WTC11 (cell line): Measurements from ENCODE around the gene ECHS1.

Experiments
- FOXK1 ChIP-seq: sonication (generic); formaldehyde crosslinking; IDR thresholded peaks from 2 replicates; pipeline ENCODE4 v1.8.0; 2022; ENCODE audit warnings: mild to moderate bottlenecking, moderate library complexity, missing genetic modification reagents
- FOXP1 ChIP-seq: sonication (generic); formaldehyde crosslinking; IDR thresholded peaks from 2 replicates; pipeline ENCODE4 v1.8.0; 2022; ENCODE audit warnings: missing genetic modification reagents, mild to moderate bottlenecking, moderate library complexity, borderline replicate concordance
- GABPB1 ChIP-seq: sonication (generic); formaldehyde crosslinking; IDR thresholded peaks from 2 replicates; pipeline ENCODE4 v1.8.1; 2023; ENCODE audit warnings: mild to moderate bottlenecking, missing genetic modification reagents
- GTF2I ChIP-seq: fragments of 250-450 bp; sonication (Bioruptor Pico); conservative IDR thresholded peaks from 2 replicates; pipeline ENCODE4 v1.4.0; 2021; ENCODE audit warnings: mild to moderate bottlenecking
- TCF7 ChIP-seq: sonication (generic); formaldehyde crosslinking; IDR thresholded peaks from 2 replicates; pipeline ENCODE4 v1.8.0; 2022; ENCODE audit warnings: mild to moderate bottlenecking, low read depth, missing genetic modification reagents, moderate library complexity
- TEAD4 ChIP-seq: sonication (generic); formaldehyde crosslinking; IDR thresholded peaks from 2 replicates; pipeline ENCODE4 v1.8.0; 2022; ENCODE audit warnings: mild to moderate bottlenecking, missing genetic modification reagents
- TF ChIP-seq, protein P1 (sequence below): sonication (generic); formaldehyde crosslinking; IDR thresholded peaks from 2 replicates; pipeline ENCODE4 v1.8.1; 2022; ENCODE audit warnings: low read depth, missing genetic modification reagents, borderline replicate concordance
- TF ChIP-seq, protein P2 (sequence below): fragments of 200-600 bp; IDR thresholded peaks from 2 replicates; pipeline ENCODE4 v1.8.0; 2022; ENCODE audit warnings: antibody characterized with exemption
- TF ChIP-seq, protein P3 (sequence below): sonication (generic); formaldehyde crosslinking; conservative IDR thresholded peaks from 2 replicates; pipeline ENCODE4 v1.8.1; 2022; ENCODE audit warnings: mild to moderate bottlenecking, missing genetic modification reagents
- TF ChIP-seq, protein P4 (sequence below): sonication (generic); formaldehyde crosslinking; IDR thresholded peaks from 2 replicates; pipeline ENCODE4 v1.8.1; 2022; ENCODE audit warnings: mild to moderate bottlenecking, missing genetic modification reagents, moderate library complexity, borderline replicate concordance
- TF ChIP-seq, protein P5 (sequence below): sonication (generic); formaldehyde crosslinking; IDR thresholded peaks from 2 replicates; pipeline ENCODE4 v1.8.0; 2022; ENCODE audit warnings: missing genetic modification reagents

DNA sequence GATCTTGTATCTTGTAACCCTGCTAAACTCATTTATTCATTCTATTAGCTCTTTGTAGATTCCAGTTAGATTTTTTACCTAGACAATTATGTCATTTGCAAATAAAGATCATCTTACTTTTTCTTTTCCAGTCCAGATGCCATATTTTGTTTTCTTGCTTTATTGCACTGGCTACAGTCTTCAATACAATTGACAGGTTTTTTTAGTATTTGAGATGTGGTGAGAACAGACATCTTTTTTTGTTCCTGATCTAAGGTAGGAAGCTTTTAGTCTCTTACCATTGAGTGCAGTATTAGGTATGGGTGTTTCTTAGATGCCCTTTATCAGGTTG is 39.2 kb upstream of the ECHS1 start:
- TF ChIP-seq GTF2I (CRISPR knock-in tag) (no peak), GABPB1 (CRISPR knock-in tag) (no peak), TCF7 (CRISPR knock-in tag) (no peak), FOXK1 (CRISPR knock-in tag) (no peak), FOXP1 (no peak), TEAD4 (CRISPR knock-in tag) (no peak)
- TF ChIP-seq, protein P1, sequence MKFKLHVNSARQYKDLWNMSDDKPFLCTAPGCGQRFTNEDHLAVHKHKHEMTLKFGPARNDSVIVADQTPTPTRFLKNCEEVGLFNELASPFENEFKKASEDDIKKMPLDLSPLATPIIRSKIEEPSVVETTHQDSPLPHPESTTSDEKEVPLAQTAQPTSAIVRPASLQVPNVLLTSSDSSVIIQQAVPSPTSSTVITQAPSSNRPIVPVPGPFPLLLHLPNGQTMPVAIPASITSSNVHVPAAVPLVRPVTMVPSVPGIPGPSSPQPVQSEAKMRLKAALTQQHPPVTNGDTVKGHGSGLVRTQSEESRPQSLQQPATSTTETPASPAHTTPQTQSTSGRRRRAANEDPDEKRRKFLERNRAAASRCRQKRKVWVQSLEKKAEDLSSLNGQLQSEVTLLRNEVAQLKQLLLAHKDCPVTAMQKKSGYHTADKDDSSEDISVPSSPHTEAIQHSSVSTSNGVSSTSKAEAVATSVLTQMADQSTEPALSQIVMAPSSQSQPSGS (CRISPR knock-in tag) = no peak
- TF ChIP-seq, protein P2, sequence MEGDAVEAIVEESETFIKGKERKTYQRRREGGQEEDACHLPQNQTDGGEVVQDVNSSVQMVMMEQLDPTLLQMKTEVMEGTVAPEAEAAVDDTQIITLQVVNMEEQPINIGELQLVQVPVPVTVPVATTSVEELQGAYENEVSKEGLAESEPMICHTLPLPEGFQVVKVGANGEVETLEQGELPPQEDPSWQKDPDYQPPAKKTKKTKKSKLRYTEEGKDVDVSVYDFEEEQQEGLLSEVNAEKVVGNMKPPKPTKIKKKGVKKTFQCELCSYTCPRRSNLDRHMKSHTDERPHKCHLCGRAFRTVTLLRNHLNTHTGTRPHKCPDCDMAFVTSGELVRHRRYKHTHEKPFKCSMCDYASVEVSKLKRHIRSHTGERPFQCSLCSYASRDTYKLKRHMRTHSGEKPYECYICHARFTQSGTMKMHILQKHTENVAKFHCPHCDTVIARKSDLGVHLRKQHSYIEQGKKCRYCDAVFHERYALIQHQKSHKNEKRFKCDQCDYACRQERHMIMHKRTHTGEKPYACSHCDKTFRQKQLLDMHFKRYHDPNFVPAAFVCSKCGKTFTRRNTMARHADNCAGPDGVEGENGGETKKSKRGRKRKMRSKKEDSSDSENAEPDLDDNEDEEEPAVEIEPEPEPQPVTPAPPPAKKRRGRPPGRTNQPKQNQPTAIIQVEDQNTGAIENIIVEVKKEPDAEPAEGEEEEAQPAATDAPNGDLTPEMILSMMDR = no peak
- TF ChIP-seq, protein P3, sequence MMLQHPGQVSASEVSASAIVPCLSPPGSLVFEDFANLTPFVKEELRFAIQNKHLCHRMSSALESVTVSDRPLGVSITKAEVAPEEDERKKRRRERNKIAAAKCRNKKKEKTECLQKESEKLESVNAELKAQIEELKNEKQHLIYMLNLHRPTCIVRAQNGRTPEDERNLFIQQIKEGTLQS (CRISPR knock-in tag) = no peak
- TF ChIP-seq, protein P4, sequence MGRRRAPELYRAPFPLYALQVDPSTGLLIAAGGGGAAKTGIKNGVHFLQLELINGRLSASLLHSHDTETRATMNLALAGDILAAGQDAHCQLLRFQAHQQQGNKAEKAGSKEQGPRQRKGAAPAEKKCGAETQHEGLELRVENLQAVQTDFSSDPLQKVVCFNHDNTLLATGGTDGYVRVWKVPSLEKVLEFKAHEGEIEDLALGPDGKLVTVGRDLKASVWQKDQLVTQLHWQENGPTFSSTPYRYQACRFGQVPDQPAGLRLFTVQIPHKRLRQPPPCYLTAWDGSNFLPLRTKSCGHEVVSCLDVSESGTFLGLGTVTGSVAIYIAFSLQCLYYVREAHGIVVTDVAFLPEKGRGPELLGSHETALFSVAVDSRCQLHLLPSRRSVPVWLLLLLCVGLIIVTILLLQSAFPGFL (CRISPR knock-in tag) = no peak
- TF ChIP-seq, protein P5, sequence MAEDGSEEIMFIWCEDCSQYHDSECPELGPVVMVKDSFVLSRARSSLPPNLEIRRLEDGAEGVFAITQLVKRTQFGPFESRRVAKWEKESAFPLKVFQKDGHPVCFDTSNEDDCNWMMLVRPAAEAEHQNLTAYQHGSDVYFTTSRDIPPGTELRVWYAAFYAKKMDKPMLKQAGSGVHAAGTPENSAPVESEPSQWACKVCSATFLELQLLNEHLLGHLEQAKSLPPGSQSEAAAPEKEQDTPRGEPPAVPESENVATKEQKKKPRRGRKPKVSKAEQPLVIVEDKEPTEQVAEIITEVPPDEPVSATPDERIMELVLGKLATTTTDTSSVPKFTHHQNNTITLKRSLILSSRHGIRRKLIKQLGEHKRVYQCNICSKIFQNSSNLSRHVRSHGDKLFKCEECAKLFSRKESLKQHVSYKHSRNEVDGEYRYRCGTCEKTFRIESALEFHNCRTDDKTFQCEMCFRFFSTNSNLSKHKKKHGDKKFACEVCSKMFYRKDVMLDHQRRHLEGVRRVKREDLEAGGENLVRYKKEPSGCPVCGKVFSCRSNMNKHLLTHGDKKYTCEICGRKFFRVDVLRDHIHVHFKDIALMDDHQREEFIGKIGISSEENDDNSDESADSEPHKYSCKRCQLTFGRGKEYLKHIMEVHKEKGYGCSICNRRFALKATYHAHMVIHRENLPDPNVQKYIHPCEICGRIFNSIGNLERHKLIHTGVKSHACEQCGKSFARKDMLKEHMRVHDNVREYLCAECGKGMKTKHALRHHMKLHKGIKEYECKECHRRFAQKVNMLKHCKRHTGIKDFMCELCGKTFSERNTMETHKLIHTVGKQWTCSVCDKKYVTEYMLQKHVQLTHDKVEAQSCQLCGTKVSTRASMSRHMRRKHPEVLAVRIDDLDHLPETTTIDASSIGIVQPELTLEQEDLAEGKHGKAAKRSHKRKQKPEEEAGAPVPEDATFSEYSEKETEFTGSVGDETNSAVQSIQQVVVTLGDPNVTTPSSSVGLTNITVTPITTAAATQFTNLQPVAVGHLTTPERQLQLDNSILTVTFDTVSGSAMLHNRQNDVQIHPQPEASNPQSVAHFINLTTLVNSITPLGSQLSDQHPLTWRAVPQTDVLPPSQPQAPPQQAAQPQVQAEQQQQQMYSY (CRISPR knock-in tag) = no peak
